ENCODE results near the gene NAA60.
"Not testable (repeated sequence)": the region's sequence is repeated elsewhere in the genome, so short reads cannot be mapped to it uniquely, and the experiment has no call there.

NAA60 gene

DNA sequence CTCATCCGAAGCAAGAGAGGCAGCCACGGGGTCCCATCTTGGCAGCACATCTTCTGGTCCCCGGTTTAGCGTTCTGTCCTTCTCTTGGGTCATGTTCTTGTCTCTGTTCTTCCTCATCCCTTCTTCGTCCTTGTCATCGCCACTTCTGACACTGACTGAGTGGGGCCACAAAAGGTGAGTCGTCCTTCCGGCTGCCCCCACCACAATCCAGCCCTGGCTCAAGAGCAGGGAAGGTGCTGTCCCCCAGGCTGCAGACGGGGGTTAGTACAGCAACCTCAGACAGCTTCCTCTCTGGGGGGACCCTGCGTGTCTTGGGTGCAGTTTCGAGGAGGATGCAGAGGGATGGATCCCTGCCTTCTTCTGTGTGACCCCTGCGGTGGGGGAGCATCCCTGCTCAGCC, 21.8 kb downstream of the NAA60 start:
- no peak for DNase-seq

DNA sequence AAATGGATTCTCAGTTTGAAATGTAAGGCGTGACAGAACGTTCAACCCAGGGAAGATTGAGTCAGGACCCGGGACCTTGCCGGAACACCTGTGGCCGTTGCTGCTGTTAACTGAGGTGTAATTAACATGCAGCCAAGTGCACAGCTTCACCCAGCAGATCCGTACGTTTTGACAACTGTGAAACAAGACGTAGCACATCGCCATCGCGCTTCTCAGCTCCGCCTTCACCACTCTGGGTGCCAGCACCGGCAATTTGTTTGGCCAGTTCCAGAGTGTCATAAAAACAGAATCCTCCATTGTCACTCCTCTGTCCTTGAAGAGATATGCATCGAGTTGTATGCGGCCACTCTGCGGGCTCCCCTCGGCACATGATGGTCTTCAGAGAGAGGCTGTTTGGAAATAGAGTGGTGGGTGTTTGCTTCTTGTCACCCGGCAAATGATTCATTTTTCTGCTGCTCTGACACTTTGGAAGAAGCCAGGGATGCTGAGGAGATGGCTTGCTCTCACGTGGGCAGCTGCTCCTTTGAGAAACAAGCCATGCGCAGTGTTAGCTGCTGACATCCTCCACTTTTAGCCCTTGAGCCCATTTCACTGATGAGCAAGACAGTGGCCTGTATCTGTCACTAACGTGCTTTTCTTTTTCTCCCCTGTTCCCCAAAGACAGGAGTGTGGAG, 22.6 kb downstream of the NAA60 start:
- DNase-seq = no peak

DNA sequence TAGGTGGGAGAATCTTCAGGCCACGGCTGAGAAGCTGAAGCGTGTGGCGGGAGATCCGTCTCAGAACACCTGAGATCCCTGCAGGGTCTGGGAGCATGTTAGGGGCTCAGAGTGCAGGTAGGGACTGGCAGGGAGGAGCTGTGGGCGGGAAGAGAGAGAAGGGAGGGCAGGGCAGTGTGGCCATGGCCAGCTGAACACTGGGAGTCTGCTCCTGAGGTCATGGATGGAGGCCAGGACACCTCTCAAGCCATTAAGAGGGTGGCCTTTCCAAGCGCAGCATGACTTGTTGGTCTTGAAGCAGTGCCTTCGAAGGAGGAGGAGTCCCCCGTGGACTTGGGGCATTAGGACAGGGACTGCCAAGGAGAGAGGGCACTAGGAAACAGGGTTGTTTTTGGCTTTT, 23.7 kb downstream of the NAA60 start:
- no peak for DNase-seq

DNA sequence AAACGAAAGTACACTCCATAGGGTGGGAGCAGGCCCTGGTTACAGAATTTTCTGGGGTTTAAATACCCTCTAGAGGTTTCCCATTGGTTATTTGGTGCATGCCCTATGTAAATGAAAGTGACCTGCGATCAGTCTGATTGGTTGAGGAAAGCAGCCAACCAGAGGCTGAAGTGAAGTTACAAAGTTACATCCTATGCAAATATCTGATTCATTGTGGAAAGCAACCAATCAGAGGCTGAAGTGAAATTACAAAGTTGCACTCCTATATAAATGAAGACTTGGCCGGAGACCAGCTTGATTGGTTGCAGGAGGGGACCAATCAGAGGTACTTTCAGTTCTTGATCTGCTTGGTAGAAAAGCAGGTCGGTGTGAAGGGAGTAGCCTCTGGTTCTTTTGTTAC, 24.4 kb downstream of the NAA60 start:
- DNase-seq = no peak

DNA sequence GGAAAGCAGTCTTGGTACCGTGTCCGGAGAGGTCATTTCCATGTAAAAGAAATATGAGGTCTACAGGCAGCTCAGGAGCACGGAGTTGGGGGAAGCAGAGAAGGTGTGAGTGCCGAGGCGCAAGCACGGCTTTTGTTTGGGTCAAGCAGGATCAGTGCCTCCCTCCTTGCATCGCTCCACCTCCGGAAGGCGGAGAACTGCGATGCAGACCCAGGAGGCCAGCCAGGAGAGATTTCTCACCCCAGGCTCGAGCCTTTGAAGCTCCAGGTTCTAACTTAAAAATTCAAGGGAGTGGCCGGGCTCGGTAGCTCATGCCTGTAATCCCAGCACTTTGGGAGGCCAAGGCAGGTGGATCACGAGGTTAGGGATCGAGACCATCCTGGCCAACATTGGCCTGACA, 25.0 kb downstream of the NAA60 start:
- DNase-seq = no peak

DNA sequence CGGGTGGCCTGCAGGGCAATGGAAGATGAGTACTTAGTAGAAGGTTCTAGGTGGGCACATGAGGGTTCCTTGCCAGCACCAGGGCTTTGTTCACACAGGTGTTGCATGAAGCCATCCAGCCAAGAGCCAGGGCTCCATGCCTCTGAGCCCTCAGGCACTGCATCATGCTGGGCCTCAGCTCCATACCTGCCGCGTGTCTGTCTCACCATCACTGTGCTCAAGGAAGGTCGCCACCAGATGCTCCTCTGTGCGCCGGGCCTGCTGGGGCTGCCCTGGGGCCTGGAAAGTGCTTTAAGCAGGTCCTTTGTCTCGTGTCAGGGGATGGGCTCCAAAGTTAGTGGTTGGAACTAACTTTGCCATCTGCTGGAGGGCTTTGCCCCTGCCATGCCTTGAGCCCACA, 26.3 kb downstream of the NAA60 start:
- no peak for DNase-seq

DNA sequence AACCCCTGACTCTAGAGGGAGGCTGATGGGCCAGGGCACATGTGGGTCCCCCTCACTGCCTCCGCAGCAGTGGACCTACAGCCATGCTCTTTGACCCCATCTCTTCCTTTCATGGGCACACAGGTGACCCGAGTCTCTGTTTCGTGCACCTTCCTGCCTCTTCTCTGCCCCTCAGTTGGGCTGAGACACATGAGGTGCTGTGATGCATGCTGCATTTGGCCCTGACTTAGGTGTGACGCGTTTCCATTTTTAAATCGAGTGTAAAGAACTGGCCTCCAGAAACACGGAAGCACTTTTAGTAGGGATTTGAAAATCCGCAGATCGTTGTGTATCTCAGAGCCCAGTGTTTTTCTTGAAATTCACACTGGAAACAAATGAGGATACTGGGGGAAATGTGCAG, 27.2 kb downstream of the NAA60 start:
- no peak for DNase-seq

DNA sequence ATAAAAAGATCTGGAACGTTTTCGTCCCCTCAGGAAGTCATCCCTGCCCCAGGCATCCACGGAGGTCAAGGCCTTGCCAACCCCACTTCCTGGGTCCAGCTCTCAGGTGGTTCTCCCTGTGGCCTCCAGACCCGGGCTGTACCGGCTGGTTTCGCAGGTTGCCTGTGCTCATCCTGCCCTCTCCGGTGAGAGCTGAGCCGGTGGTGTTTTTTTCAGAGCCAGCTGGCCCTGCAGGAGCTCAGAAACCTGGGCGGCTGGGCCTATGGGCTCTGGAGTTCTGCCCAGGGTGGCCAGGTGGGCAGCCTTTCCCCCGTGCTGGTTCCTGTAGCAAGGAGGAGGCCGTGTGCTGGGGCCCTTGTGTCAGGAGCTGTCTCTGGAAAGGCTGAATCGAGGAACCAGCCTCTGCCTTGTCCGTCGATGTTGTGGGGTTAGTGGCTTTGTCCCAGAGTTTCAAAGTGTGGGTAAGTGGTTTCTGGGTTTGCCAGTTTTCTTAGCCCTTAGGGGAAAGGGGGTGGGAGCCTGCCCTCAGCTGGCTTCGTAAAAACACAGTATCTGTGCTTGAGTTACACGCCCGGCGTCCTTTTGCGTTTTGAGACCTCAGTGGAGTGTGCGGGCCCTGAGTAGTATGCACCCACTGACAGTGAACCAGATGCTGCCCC, 28.2 kb downstream of the NAA60 start:
- no peak for DNase-seq

DNA sequence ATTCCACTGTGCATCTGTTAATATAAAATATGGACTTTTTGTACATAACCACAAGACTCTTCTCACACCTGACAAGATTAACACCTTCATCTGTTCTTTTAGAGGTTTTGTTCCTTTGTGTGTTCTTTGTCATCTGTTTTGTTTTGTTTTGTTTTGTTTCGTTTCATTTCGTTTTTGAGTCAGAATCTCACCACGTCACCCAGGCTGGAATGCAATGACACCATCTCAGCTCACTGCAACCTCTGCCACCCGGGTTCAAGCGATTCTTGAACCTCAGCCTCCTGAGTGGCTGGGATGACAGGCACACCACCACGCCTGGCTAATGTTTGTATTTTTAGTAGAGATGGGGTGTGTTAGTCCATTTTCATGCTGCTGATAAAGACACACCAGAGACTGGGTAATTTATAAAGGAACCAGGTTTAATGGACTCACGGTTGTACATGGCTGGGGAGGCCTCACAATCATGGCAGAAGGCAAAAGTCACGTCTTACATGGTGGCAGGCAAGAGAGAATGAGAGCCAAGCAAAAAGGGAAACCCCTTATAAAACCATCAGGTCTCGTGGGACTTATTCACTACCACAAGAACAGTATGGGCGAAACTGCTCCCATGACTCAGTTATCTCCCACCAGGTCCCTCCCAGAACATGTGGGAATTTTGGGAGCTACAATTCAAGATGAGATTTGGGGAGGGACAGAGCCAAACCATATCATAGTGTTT, 29.6 kb downstream of the NAA60 start:
- no peak for DNase-seq

DNA sequence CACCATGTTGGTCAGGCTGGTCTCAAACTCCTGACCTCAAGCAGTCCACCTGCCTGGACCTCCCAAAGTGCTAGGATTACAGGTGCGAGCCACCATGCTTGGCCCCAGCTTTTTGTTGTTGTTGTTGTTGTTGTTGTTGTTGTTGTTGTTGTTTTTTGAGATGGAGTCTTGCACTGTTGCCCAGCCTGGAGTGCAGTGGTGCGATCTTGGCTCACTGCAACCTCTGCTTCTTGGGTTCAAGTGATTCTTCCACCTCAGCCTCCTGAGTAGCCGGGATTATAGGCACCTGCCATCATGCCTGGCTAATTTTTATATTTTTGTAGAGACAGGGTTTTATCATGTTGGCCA, 30.1 kb downstream of the NAA60 start:
- DNase-seq = not testable (repeated sequence)

DNA sequence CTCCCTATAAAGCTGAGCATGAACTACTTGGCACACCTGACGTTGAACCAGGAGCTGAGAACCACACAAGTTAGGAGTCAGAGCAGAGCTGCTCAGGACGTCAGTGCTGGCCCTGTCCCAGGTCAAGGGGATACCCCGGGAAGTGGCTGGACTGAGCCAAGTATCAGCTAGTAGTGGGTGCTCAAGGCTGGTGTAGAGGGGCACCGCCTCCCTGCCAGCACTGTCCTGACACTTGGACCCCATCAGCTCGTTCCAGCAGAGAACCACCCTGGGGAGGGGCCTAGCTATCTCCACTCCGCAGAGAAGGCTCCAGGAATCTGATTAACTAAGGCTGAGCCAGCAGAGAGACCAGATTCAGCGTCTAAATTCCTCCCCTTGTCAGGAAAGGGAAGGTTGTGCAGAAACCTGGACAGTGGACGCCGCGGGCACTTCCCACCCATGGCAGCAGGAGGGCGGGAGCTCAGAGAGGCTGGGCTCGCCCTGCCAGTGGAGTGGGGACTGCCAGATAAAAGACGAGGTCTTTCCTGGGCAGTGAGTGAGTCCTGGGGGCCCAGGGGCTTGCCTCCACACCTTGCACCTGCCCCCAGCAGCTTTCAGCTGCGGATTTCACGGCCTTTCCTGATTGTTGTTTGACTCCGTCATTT, 30.8 kb downstream of the NAA60 start:
- no peak for DNase-seq

DNA sequence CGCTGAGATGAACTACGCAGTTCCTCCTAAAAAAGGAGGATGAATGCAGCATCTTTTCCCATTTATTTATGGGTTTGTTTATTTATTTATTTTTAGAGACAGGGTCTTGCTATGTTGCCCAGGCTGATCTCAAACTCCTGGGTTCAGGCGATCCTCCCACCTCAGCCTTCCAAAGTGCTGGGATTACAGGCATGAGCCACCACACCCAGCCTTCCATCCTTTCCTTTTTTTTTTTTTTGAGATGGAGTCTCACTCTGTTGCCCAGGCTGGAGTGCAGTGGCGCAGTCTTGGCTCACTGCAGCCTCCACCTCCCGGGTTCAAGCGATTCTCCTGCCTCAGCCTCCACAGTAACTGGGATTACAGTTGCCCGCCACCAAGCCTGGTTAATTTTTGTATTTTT, 31.4 kb downstream of the NAA60 start:
- not testable (repeated sequence) for DNase-seq

DNA sequence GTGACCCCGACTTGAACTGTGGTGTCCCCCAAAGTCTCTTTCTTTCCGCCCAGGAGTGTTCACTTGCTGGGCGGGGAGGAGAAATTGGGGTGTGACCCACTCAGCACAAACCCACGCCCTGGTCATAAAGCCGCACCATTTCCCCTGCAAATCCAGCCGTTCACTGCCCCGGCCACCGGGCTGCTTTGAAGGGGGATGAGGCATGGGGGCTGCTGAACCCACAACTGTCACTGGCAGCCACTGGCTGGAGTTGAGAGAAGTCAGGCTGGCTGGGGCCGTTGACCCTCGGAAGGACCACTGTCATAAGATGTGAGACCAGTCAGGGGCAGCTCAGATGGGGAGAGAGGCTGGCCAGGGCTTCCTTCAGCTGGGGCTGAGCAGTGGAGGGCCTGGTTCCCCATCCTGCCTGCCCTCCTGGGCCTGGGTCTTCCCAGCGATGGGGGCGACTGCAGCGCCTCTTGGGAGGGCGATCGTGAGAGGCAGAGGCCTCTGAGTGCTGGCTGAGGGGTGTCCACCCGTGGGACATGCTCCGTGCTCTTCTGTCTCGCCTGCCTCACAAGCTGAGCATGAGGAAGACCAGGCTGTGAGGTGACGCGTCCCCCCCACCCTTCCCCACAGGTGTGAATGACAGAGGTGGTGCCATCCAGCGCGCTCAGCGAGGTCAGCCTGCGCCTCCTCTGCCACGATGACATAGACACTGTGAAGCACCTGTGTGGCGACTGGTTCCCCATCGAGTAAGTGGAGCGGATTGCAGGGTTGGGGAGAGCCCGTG, 32.3 kb downstream of the NAA60 start:
- no peak for DNase-seq

DNA sequence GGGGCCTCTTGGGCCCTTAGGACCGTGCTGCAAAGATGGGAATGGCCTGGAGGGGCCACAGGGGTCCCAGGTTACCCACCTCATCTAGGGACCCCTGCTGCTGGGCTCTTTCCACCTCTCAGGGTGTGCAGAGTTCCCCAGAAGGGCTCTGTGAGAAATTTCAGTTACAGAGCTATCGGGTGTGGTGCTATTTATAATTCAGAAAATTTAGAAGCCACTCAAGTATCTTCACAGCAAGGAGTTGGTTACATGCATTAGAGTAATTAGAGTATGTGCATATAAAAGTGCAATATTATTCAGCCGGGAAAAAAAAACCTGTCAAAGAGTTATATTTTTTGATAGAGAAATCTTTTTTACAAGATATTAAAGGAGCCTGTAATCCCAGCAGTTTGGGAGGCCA, 32.9 kb downstream of the NAA60 start:
- no peak for DNase-seq

DNA sequence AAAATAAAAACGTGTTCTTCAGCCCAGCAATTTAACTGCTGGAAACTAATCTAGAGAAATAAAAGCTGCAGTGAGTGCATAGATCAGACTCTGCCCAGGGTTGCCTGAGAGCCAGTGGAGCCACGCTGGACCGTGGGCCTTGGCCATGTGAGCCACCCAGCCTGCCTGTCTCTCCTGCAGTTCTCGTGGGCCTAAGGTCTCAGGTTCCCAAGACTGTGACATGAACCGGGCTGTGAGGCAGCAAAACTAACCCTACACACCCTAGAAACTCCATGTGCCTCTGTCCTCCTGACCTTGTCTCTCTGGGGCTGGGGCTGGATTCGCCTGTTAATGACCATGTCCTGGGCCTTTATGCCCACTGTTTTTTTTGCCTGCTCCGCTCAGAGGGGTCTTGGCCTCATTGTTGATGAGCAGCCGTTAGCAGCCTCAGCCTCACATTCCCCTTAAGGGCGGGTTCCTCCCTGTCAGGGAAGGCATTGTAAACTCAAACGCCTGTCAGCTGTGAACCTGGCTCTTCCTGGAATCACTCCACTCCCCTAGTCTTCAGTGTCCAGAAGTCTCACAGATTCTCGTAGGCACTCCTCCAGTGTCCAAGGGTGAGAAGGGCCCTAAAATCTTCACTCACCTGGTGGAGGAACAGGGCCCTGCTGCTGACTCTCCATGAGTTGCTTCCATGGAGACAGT, 34.9 kb downstream of the NAA60 start:
- DNase-seq = no peak

DNA sequence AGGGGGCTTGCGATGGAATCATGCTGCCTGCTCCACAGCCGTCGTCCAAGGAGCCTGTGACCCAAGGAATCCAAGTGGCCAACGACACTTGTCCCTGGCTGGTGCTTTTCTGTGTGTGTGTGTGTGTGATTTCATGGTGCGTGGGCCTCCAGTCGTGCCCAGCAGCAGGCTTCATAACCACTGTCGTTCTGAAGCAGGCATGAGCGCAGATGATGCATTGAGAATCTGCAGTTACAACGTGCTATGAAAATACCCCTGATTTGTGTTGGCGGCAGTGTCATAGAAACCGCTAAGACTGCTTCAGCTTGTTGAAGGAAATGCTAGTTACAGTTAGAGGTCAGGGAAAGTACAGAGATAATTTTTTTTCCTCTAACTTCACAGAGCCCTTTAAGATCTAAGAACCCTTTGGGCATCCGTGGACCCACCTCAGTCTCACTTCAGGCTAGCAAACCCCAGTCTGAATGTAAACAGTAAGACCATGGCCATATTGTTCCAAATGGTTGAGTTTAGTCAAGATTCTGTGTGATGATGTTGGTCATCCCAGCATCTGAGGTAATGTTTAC, 36.3 kb downstream of the NAA60 start:
- DNase-seq = no peak

DNA sequence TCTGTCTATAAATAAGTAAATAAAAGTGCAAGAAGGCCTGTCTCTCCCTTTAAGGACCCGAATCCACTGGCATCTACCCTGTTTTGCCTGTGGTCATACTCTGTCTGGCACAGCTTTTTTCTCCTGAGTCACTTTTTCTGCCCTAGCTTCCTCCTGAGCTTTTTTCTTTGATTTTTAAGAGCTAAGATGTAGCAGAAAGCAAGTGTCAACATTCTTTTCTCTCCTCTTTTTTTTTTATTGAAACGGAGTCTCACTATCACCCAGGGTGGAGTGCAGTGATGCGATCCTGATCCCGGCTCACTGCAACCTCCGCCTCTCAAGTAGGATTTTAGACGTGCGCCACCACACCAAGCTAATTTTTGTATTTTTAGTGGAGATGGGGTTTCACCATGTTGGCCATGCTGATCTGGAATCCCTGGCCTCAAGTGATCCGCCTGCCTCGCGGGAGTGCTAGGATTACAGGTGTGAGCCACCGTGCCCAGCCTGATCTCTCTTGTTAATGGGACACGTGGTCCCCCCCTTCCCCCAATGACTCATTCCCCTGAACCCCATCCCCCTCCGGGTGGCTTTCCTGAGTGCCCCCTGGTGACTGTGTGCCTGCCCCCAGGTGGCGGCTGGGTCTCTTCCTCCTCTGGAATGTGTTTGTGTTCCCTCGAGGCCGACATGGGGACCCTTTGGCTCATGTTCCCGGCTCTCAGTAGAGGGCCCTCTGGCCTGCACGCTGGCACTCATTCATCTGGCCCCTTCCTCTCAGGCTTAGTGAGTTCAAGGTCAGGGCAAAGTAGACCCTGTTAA, 37.6 kb downstream of the NAA60 start:
- DNase-seq = no peak

DNA sequence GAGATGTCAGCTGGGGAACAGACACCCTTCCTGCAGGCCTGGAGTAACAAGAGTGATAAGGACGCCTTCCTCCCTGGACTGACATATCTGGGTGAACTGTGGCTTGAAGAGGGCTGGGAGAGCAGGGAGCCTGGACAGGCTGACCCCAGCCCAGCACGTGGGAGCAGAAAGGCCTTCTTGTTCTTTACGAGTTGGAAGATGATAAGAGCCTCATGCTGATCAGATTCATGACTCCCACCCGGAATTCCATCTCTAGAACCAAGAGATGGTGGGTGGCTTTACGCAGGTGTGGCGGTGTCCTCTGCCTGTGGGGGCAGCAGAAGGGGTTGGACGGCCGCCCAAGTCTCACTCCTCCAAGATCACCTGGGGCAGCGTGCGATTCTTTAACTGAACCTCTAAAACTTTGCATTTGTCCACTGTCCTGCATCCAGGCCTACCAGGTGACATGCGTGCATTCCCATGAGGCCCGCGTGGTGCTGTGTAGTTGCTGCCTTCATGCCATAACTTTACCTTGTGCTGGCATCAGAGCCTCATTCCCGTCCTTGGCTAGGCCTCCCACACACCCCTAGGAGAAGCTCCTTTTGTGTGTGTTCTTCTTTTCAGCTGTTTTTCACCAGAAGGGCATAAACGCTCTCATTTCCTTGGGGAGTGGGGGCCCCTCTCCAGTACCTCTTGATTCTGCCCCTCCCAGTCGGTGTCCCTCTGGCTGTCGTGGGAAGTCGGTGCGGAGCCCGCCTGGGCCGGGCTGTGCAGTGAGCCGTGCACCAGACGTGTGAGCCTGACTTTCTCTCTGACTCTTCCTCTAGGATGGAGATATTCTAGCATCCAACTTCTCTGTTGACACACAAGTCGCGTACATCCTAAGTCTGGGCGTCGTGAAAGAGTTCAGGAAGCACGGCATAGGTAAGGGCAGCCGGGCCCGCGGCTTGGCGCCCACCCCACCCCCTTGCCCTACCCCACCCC, 38.5 kb downstream of the NAA60 start:
- DNase-seq = no peak

DNA sequence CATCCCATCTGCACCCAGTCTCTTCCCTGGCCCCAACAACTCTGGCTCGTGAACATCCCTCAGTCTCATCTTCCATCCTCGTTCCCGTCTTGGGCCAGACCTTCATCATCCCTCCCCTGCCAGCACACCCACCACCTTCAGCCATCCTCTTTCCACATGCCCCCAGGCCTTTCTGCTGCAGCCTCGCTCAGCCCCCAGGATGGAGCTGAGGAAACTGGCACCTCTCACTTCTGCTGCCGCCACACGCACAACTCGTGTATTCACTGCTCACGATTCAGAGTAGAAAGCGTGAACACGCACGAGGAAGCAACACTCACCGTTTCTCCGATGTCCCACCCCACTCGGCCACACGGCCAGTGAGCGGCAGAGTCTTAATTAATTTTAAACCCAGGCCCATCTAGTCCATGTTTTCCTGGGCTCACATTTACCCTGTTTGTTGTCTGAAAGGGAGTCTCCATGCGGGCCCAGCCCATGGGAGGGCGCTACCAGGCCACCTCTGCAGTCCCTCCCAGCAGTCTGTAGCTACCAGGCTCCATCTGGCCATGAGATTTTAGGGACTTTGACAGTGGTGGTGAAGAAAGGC, 39.3 kb downstream of the NAA60 start:
- DNase-seq = no peak

All from NCI-H2107 (cell line).